GM12874 (cell line): ENCODE results near the gene GPRASP2.

Experiments
- TF ChIP-seq, protein P1 (sequence below): IDR thresholded peaks from 2 replicates; pipeline ENCODE4 v1.5.1; 2011; ENCODE audit warnings: low read depth, mild to moderate bottlenecking, control low read depth, low read length, moderate library complexity; ENCODE audit not compliant: insufficient read depth

The GPRASP2 gene

DNA sequence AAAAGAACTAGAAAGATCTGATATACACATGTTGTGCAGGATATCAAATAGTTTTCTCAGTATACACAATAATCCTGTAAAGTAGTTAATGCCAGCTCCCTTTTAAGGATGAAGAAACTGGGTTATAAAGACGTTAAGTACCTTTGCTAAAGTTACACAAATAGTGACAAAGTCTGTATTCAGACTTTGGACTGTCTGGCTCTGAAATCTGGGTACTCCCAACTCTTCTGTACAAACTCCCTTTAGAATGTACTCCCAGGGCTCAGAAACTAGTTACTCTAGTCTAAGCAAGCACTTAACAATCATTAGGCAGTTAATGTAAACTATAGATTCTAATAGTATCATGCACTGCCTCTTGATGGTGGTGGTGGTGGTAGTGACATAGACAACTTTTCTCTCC lies 15.5 kb downstream of the GPRASP2 start:
- TF ChIP-seq, protein P1, sequence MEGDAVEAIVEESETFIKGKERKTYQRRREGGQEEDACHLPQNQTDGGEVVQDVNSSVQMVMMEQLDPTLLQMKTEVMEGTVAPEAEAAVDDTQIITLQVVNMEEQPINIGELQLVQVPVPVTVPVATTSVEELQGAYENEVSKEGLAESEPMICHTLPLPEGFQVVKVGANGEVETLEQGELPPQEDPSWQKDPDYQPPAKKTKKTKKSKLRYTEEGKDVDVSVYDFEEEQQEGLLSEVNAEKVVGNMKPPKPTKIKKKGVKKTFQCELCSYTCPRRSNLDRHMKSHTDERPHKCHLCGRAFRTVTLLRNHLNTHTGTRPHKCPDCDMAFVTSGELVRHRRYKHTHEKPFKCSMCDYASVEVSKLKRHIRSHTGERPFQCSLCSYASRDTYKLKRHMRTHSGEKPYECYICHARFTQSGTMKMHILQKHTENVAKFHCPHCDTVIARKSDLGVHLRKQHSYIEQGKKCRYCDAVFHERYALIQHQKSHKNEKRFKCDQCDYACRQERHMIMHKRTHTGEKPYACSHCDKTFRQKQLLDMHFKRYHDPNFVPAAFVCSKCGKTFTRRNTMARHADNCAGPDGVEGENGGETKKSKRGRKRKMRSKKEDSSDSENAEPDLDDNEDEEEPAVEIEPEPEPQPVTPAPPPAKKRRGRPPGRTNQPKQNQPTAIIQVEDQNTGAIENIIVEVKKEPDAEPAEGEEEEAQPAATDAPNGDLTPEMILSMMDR, result no peak

DNA sequence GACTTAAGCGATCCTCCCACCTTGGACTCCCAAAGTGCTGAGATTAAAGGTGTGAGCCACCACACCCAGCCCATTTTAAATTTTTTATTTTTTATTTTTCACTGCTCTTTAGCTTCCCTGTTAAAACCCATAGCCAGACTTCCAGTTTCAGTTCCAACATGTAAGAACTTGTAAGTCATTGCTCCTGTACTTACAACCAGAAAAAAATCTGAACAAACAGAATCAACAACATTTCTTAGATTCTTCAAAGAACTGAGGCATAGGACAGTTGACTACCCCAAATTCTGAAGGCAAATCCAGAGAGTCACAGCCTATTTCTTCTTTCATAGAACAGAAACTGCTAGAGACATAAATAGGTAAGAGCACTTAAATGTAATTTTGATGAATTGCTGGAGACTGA lies 16.4 kb downstream of the GPRASP2 start:
- TF ChIP-seq, protein P1, result no peak

DNA sequence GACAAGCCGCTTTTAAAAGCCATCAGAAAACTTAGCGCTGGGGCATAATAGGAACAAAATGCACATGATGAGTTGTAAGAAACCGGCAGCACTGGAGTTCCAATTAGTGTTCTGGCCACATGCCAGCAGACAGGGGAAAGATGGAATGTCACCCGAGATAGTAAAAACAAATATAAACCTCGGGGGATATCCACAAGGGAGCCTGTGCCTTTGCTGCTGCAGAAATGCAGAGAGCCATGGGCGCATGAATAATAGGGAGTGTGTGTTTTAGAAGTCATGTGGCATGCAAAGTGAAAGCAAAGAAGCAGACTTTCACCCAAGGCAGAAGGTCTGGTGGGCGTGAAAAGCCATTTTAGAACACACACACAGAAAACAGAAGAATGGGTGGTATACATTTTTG lies 27.4 kb downstream of the GPRASP2 start:
- TF ChIP-seq, protein P1, result no peak

DNA sequence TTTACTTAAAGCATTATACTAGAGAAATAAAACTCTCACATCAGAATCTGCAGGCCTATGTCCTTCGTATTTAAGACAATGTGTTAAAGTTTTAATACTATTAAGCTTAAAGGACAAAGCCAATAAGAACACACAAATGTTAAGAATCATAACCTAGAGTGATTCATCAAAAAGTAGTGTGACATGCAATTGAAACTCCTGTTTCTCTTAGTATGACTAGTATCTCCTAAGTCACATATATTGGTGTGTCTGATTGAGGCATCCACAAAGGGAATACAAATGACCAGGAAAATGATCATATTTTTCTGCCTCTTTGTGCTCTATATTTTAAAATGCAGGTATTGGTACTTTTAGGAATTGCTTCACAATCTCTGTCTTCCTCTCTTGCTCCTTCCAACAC lies 32.1 kb downstream of the GPRASP2 start:
- TF ChIP-seq, protein P1, result no peak

DNA sequence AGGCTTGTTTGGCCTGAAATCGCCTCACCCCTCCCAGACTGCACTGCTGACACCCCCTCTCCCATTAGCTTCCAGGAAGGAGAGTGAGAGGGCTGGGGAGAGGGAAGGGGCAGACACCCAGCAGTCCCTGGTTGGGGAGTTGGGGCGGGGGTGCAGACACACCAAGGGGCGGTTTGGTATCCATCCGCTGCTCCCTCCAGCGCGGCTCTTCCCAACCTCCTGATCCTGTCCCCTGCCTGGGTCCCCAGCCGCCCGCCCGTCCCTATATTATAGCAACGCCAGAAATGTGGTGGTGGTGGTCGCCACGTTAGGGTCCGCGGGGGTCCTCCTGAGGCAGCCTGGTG lies 33.2 kb downstream of the GPRASP2 start:
- TF ChIP-seq, protein P1, result no peak

DNA sequence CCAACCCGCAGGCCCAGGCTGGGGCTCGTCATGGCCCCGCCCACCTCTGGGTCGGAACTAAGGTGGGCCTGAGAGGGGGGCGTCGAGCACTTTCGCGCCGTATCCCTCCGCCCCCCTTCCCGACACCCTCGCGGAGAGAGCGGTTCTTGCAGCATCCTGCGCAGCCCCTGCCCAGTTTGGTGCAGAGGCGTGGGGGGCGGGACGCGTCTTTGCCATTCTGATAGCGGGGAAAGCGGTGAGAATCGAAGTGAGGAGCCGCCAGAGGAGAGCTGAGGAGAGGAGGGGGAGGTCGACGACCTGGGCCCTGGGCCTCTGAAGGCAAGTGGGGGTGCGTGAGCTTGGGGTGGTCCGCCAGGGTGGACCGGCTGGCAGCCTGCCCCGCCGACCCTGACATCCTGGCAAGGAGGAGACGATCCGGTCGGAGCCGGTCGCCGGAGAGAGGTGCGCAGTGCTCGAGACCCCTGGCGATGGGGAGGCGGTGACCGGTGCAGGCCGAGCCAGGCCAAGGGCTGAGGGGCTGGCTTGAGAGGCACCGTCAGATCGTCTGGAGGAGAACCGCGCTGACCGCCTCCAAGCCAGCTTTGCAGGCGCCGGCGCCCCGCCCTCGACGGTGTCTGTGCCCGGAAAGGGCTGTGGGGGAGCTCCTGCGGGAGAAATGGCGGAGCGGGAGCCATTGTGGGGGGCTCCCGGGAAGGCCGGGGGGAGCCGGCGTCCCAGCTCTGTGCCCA lies 33.8 kb downstream of the GPRASP2 start:
- TF ChIP-seq, protein P1, result no peak

DNA sequence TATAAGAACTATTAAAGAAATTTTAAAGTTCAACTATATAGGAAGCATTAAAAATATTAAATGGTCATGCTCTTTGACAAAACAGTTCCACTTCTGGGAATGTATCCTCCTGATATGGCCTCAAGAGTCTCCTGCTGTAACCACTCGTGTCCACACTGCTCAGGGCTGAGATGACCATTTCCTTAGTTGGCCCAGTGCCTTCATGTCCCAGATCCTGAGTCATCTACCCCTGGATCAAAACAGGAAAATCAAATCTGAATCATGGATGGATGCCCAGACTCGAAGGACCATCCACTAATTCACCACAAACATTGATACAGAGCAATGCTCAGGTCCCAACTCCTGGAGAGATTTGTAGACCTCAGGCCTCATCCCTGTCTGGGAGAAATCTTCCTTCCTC lies 53.0 kb downstream of the GPRASP2 start:
- TF ChIP-seq, protein P1, result no peak
